GM12873 (cell line): ENCODE measurements around the gene CD300H.

Experiments
- TF ChIP-seq, protein P1 (sequence below): IDR thresholded peaks from 2 replicates; pipeline ENCODE4 v1.5.1; 2012; ENCODE audit warnings: low read depth, mild to moderate bottlenecking, moderate library complexity, low read length, control low read depth; ENCODE audit not compliant: insufficient read depth; ENCODE audit errors: missing control alignments

Gene CD300H

DNA sequence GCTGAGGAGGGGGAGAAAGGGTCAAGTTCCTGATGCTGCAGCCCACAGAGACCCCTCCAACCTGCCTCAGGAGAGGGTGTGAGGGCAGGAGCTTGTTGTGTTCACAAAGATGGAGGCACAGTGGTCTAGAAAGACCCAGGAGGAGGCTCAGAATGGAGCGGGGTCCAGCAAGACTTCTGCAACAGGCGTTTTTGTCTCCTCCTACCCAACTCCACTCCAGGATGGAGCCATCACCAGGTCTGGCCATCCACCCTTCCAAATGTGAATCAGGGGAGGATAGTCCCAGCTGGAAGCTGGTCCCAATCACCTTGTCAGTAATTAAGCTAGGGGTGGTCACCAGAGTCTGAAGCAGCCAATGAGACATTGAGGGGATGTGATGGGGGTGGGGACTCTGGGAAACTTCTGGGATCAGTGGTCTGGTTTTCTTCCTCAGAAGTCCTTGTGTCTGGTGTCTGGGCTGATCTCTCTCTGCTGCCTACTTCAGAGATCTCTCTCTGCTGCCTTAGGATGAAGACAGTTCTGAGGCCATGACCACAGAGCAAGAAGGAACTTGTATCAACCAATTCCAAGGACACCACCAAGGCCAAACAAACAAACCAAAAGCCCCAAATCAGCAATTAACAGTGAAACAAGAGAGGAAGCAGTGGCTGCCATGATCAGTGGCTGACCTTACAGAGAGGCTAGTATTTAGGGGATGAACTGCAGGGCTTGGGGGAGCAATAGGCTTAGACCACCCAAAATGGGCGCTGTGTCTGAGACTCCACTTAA is 50.6 kb downstream of the CD300H start:
- TF ChIP-seq, protein P1, sequence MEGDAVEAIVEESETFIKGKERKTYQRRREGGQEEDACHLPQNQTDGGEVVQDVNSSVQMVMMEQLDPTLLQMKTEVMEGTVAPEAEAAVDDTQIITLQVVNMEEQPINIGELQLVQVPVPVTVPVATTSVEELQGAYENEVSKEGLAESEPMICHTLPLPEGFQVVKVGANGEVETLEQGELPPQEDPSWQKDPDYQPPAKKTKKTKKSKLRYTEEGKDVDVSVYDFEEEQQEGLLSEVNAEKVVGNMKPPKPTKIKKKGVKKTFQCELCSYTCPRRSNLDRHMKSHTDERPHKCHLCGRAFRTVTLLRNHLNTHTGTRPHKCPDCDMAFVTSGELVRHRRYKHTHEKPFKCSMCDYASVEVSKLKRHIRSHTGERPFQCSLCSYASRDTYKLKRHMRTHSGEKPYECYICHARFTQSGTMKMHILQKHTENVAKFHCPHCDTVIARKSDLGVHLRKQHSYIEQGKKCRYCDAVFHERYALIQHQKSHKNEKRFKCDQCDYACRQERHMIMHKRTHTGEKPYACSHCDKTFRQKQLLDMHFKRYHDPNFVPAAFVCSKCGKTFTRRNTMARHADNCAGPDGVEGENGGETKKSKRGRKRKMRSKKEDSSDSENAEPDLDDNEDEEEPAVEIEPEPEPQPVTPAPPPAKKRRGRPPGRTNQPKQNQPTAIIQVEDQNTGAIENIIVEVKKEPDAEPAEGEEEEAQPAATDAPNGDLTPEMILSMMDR: no peak

GRCh38 chr17:74515941-74516340 is 51.4 kb downstream of the CD300H start:
- TF ChIP-seq, protein P1: no peak

DNA sequence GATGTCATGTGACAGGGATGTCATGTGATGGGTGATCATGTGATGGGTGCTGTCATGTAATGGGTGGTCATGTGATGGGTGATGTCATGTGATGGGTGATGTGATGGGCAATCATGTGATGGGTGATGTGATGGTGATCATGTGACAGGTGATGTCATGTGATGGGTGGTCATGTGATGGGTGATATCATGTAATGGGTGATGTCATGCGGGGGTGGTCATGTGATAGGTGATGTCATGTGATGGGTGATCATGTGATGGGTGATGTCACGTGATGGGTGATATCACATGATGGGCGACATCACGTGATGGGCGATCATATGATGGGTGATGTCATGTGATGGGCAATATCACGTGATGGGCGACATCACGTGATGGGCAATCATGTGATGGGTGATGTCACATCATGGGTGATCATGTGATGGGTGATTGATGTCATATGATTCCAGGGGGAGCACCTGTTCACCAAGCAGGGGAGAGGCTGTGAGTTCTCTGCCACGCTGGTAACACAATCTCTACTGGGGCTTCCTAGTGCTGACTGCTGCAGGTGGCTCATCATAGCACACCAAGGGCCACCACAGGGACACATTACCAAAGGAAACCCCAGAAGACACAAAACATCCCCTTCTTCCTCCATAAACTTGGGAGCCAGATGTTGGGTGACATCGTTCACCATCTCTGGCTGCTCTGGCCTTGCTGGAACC is 52.5 kb downstream of the CD300H start:
- TF ChIP-seq, protein P1: no peak

DNA sequence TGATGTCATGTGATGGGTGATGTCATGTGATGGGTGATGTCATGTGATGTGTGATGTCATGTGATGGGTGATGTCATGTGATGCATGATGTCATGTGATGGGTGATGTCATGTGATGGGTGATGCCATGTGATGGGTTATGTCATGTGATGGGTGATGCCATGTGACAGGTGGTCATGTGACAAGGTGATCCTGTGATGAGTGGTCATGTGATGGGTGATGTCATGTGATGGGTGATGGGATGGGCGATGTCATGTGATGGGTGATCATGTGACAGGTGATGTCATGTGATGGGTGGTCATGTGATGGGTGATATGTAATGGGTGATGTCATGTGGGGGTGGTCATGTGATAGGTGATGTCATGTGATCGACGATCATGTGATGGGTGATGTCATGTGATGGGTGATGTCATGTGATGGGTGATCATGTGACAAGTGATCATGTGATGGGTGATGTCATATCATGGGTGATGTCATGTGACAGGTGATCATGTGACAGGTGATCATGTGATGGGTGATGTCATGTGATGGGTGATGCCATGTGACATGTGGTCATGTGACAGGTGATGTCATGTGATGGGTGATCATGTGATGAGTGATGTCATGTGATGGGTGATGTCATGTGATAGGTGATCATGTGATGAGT is 53.2 kb downstream of the CD300H start:
- TF ChIP-seq, protein P1: no peak

DNA sequence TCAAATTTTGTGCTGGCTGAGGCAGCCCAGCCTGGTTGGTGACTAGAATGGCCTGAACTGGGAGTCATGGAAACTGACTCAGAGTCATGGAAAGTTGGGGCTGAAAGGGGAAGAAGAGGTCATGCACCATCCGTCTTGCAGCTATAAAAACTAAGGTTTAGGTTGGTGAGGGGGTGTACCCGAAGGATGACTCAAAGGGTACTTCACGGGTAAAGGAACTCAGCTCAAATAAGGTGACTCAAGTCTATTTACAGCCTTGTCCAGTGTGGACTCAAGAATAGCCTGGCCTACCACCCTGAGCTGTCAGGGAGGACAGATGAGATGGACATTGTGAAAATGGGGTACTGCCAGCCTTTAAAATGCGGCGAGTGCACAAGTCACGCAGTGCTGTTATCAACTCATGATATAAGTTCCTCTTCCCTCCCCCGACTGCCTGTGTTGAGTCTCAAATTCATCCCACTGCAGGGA is 54.7 kb downstream of the CD300H start:
- TF ChIP-seq, protein P1: no peak

DNA sequence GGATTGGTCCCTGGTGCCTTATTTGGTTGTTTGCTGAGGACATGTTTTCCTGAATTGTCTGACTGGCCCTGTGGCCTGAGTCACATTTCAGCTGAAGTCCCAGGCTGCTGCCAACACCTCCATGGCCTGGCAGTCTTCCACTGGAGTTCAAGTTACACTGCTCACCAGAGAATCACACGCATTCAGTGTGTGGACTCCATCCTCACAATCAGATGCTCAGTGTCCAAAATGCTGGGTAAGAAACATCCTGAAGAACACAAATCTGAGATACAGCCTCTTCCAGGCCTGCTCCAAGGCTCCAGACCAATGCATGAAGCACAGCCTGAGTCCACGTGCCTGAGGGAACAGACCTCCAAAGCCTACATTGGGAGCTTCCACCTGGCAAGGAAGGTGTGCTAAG is 55.3 kb downstream of the CD300H start:
- TF ChIP-seq, protein P1: no peak
